H1 (cell line): ENCODE data around the gene PIM1. TPM values are rescaled to one million over a fixed set of nuclear protein-coding genes. Genes with fewer than 3 reads are reported as not detected.

Experiments
- CTCF ChIA-PET: fragments of 300-600 bp; sonication (Branson Sonifier 250); formaldehyde crosslinking; loops from one replicate; lab custom pipeline; 2021; ENCODE audit not compliant: partially characterized antibody; lab: Charles Lee
- POLR2A ChIA-PET: fragments of 300-600 bp; sonication (Branson Sonifier 250); formaldehyde crosslinking; loops from one replicate; lab custom pipeline; 2021; ENCODE audit warnings: inconsistent platforms; ENCODE audit not compliant: partially characterized antibody; lab: Charles Lee
- DNase-seq, 2 experiments: peaks; one replicate each; pipeline versions ENCODE4 v3.0.0 to v3.0.0-alpha.2; 2010 to 2022; ENCODE audit warnings: low spot score in 2 of 2, low read depth in 1 of 2, mixed read lengths in 1 of 2
- FAIRE-seq: peaks from 2 replicates; lab custom pipeline; 2011; peaks lifted over from hg19 to GRCh38; lab: Jason Lieb, UNC
- H2AFZ ChIP-seq: 2 replicates; pipeline ENCODE4 v1.8.1; 2012; ENCODE audit warnings: low read length, inconsistent platforms
- H2AK5ac ChIP-seq: 2 replicates; pipeline ENCODE4 v1.6.1; 2013; ENCODE audit warnings: low read depth, low read length
- H2BK120ac ChIP-seq: replicated peaks from 2 replicates; pipeline ENCODE3; 2013; ENCODE audit warnings: low read depth, low read length, inconsistent platforms
- H2BK12ac ChIP-seq: 2 replicates; pipeline ENCODE4 v1.6.1; 2013; ENCODE audit warnings: low read depth, low read length
- H2BK15ac ChIP-seq: 2 replicates; pipeline ENCODE4 v1.6.1; 2013; ENCODE audit warnings: low read length
- H2BK20ac ChIP-seq: 2 replicates; pipeline ENCODE4 v1.6.1; 2013; ENCODE audit warnings: low read length
- H2BK5ac ChIP-seq: 2 replicates; pipeline ENCODE4 v1.6.1; 2013; ENCODE audit warnings: low read depth, low read length
- H3K14ac ChIP-seq: 2 replicates; pipeline ENCODE4 v1.6.1; 2013; ENCODE audit warnings: inconsistent platforms; ENCODE audit not compliant: insufficient read length
- H3K18ac ChIP-seq: 2 replicates; pipeline ENCODE4 v1.6.1; 2013; ENCODE audit warnings: low read length; ENCODE audit errors: extremely low read depth
- H3K23ac ChIP-seq: 2 replicates; pipeline ENCODE4 v1.6.1; 2013; ENCODE audit warnings: inconsistent platforms; ENCODE audit not compliant: insufficient read length
- H3K23me2 ChIP-seq: 2 replicates; pipeline ENCODE4 v1.6.1; 2013; ENCODE audit warnings: low read depth, low read length
- H3K27ac ChIP-seq: 2 replicates; pipeline ENCODE4 v1.6.1; 2011; ENCODE audit warnings: low read depth, low read length, inconsistent platforms
- H3K27me3 ChIP-seq, 4 experiments: replicated peaks in 1 of 4; 1 replicate in 1 of 4; 2 replicates in 3 of 4; pipeline versions ENCODE4 v1.6.1 to v1.8.1; 2011 to 2013; ENCODE audit warnings: low read length in 3 of 4, mild to moderate bottlenecking in 3 of 4, inconsistent platforms in 2 of 4, mixed read lengths in 2 of 4, moderate library complexity in 1 of 4; ENCODE audit not compliant: control insufficient read depth in 3 of 4, insufficient read depth in 3 of 4; ENCODE audit errors: extremely low read depth in 1 of 4
- H3K36me3 ChIP-seq, 4 experiments: 2 replicates each; pipeline versions ENCODE4 v1.6.1 to v1.8.1; 2011 to 2013; ENCODE audit warnings: mild to moderate bottlenecking in 4 of 4, low read length in 3 of 4, moderate library complexity in 2 of 4, control low read depth in 1 of 4, inconsistent platforms in 1 of 4; ENCODE audit not compliant: insufficient read depth in 4 of 4, control insufficient read depth in 2 of 4
- H3K4ac ChIP-seq: replicated peaks from 2 replicates; pipeline ENCODE3; 2013; ENCODE audit warnings: low read length, low read depth, mixed read lengths, inconsistent platforms; ENCODE audit not compliant: insufficient read length
- H3K4me1 ChIP-seq, 4 experiments: replicated peaks in 1 of 4; 1 replicate in 1 of 4; 2 replicates in 3 of 4; pipeline versions ENCODE4 v1.6.1 to v1.8.1; 2011 to 2013; ENCODE audit warnings: low read length in 3 of 4, inconsistent platforms in 2 of 4, mixed read lengths in 1 of 4; ENCODE audit not compliant: insufficient read depth in 4 of 4, control insufficient read depth in 3 of 4
- H3K4me2 ChIP-seq, 2 experiments: 2 replicates each; pipeline versions ENCODE4 v1.6.1 to v1.8.1; 2011 to 2013; ENCODE audit warnings: low read depth in 2 of 2, low read length in 2 of 2, control low read depth in 1 of 2, inconsistent platforms in 1 of 2, mild to moderate bottlenecking in 1 of 2; ENCODE audit not compliant: insufficient read depth in 1 of 2
- H3K4me3 ChIP-seq, 4 experiments: fragments of 200-600, 300-600 bp in 1 of 4; sonication (generic), shearing (Covaris generic), sonication (Bioruptor Twin) in 1 of 4; 2 replicates each; pipeline versions ENCODE4 v1.5.1 to v1.8.1; 2011 to 2016; ENCODE audit warnings: low read length in 4 of 4, low read depth in 3 of 4, control low read depth in 2 of 4, inconsistent platforms in 2 of 4, mild to moderate bottlenecking in 2 of 4, mixed read lengths in 1 of 4, moderate library complexity in 1 of 4; ENCODE audit not compliant: insufficient read depth in 2 of 4; ENCODE audit errors: extremely low read depth in 1 of 4
- H3K56ac ChIP-seq: replicated peaks from 2 replicates; pipeline ENCODE3; 2013; ENCODE audit warnings: low read depth, mild to moderate bottlenecking, mixed read lengths, low read length, inconsistent platforms; ENCODE audit not compliant: insufficient read length
- H3K79me1 ChIP-seq: 2 replicates; pipeline ENCODE4 v1.6.1; 2013; ENCODE audit warnings: low read depth, low read length, control low read depth
- H3K79me2 ChIP-seq, 2 experiments: 2 replicates each; pipeline versions ENCODE4 v1.6.1 to v1.8.1; 2012 to 2013; ENCODE audit warnings: low read length in 2 of 2, mild to moderate bottlenecking in 2 of 2, inconsistent platforms in 1 of 2; ENCODE audit not compliant: insufficient read depth in 2 of 2, control insufficient read depth in 1 of 2
- H3K9ac ChIP-seq, 4 experiments: replicated peaks in 1 of 4; 1 replicate in 1 of 4; 2 replicates in 3 of 4; pipeline versions ENCODE4 v1.6.1 to v1.8.1; 2011 to 2013; ENCODE audit warnings: low read depth in 3 of 4, low read length in 3 of 4, control low read depth in 2 of 4, mild to moderate bottlenecking in 2 of 4, moderate library complexity in 2 of 4, inconsistent platforms in 1 of 4; ENCODE audit errors: extremely low read depth in 1 of 4
- H3K9me3 ChIP-seq, 2 experiments: 2 replicates each; pipeline versions ENCODE4 v1.6.1 to v1.8.1; 2012 to 2013; ENCODE audit warnings: mild to moderate bottlenecking in 2 of 2, moderate library complexity in 2 of 2, control low read depth in 1 of 2, inconsistent platforms in 1 of 2, low read depth in 1 of 2, low read length in 1 of 2, mixed read lengths in 1 of 2; ENCODE audit not compliant: insufficient read depth in 2 of 2
- H4K20me1 ChIP-seq, 2 experiments: replicated peaks in 1 of 2; 2 replicates each; pipeline versions ENCODE3 to v1.8.1; 2011 to 2013; ENCODE audit warnings: inconsistent platforms in 2 of 2, low read length in 2 of 2, mild to moderate bottlenecking in 1 of 2; ENCODE audit not compliant: insufficient read depth in 2 of 2, control insufficient read depth in 1 of 2
- H4K5ac ChIP-seq: 2 replicates; pipeline ENCODE4 v1.6.1; 2013; ENCODE audit warnings: low read length, low read depth, mixed read lengths, inconsistent platforms; ENCODE audit not compliant: insufficient read length
- H4K8ac ChIP-seq: 2 replicates; pipeline ENCODE4 v1.8.0; 2013; ENCODE audit warnings: mild to moderate bottlenecking, moderate library complexity, low read length, inconsistent platforms; ENCODE audit not compliant: insufficient read depth; ENCODE audit errors: extremely low read depth
- H4K91ac ChIP-seq: replicated peaks from 2 replicates; pipeline ENCODE3; 2013; ENCODE audit warnings: low read length, mixed read lengths, inconsistent platforms; ENCODE audit not compliant: insufficient read length
- ATF2 ChIP-seq: IDR thresholded peaks from 2 replicates; pipeline ENCODE4 v1.6.1; 2012; ENCODE audit warnings: low read length, inconsistent platforms
- CBX8 ChIP-seq: fragments of 300-800, 300-1000 bp; sonication (generic); IDR thresholded peaks from 2 replicates; pipeline ENCODE4 v1.7.1; 2016; ENCODE audit warnings: low read depth, low read length, borderline replicate concordance
- JUND ChIP-seq: IDR thresholded peaks from 2 replicates; pipeline ENCODE4 v1.6.1; 2011; ENCODE audit warnings: mild to moderate bottlenecking, improper control_type of control experiment, low read length
- POLR2AphosphoS5 ChIP-seq: IDR thresholded peaks from 2 replicates; pipeline ENCODE4 v1.6.1; 2011; ENCODE audit warnings: low read depth, low read length
- TCF12 ChIP-seq: IDR thresholded peaks from 2 replicates; pipeline ENCODE4 v1.6.1; 2011; ENCODE audit warnings: low read depth, mild to moderate bottlenecking, low read length
- WGBS, 2 experiments: shearing (Covaris generic) in 1 of 2; methylation state at CpG; one replicate each; pipeline versions ENCODE4 v1.1.6 to v1.1.7; 2013 to 2015; ENCODE audit warnings: low lambda C conversion rate in 2 of 2, mixed read lengths in 2 of 2, inconsistent platforms in 1 of 2, low coverage in 1 of 2, missing lambda C conversion rate in 1 of 2; ENCODE audit not compliant: insufficient replicate concordance in 2 of 2, insufficient coverage in 1 of 2, insufficient read length in 1 of 2; ENCODE audit errors: extremely low coverage in 1 of 2, missing lambda C conversion rate in 1 of 2; 5-methylcytosine and 5-hydroxymethylcytosine counted together
- polyA plus RNA-seq, 7 experiments: library from polyadenylated mRNA; depleted of rRNA in 3 of 7; stranded (reverse) in 5 of 7; unstranded in 2 of 7; fragments of >200 nt in 5 of 7; fragments of 200-250 nt in 2 of 7; gene quantifications; 1 replicate in 5 of 7; 2 replicates in 1 of 7; 4 replicates in 1 of 7; pipeline versions ENCODE4 v1.2.1 to v1.2.3, GENCODE V29; 2011 to 2013; ENCODE audit warnings: missing spikeins in 2 of 7, mixed read lengths in 2 of 7
- total RNA-seq: library from RNA; stranded (reverse); fragmentation: NEBNext Ultra II Directional; extraction: Animal tissue kit (Norgen Biotek cat#: 25700); gene quantifications from 2 replicates; pipeline ENCODE4 v1.2.1, GENCODE V29; 2021
- TF ChIP-seq, protein P1 (sequence below): IDR thresholded peaks from 2 replicates; pipeline ENCODE4 v1.6.1; 2012; ENCODE audit warnings: inconsistent platforms
- TF ChIP-seq, protein P2 (sequence below), 3 experiments: IDR thresholded peaks; 1 replicate in 2 of 3; 2 replicates in 1 of 3; pipeline versions ENCODE4 v1.5.1 to v1.6.1; 2011; ENCODE audit warnings: low read length in 3 of 3, mild to moderate bottlenecking in 3 of 3, inconsistent platforms in 2 of 3, low read depth in 1 of 3, moderate library complexity in 1 of 3; ENCODE audit not compliant: insufficient read depth in 1 of 3; ENCODE audit errors: control extremely low read depth in 1 of 3

Gene PIM1
- total and polyA plus RNA-seq, 2 of the 8 experiments (the other 6 are each of a cell fraction or from before 2014, with no cell fraction given): 25.5 to 94.9 TPM

DNA sequence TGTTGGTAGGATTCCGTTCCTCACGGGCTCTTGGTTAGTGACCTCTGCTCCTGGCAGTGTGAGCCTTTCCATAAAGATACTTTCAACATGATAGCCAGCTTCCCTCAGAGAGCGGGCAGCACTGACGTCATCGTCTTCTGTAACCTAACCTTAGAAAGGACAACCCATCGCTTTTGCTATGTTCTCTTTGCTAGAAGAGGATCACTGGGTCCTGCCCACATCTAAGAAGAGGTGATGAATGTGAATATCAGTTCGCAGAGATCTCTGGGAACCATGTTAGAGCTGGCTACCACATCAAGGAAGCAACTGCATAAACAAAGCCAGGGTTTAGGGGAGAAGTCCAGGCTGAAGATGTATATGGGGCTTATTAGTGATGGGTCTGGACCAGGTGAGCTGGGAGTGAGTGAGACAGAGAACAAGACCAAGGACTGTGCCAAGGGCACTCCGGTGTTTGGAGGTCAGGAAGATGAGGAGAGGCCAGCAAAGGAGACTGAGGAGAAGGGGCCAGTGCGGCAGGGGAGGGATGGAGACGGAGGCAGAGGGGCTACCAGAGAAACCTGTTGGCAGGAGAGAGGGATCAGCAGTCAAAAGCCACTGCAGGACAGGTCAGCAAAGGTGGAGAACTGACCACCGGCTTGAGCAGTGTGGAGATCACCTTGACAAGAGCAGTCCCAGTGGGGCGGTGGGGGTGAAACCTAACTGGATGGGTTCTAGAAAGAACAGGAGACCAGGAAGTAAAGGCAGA lies 39.7 kb downstream of the PIM1 start:
- Histone ChIP-seq H3K23me2 (no peaks in the 10 kb centered on the region), H3K9ac (no peak overlapping the region), H3K4me2 (no peak overlapping the region), H3K23ac (no peak overlapping the region), H2BK20ac (peak overlapping the region; percentile 73; the same call in 1 of the 2 replicates), H4K91ac (no peak overlapping the region), H3K18ac (no peak overlapping the region), H3K9me3 (no peaks in the 10 kb centered on the region), H3K4me1 (no peaks in the 10 kb centered on the region; a peak in 1 of 7 replicates), H3K27ac (no peak overlapping the region), H3K79me1 (no peaks in the 10 kb centered on the region), H3K4me3 (no peak overlapping the region), H3K36me3 (no peaks in the 10 kb centered on the region), H2BK15ac (peak overlapping the region; percentile 1; the same call in 1 of the 2 replicates), H2AK5ac (no peak overlapping the region), H2AFZ (no peak overlapping the region), H3K79me2 (no peaks in the 10 kb centered on the region), H4K5ac (no peak overlapping the region), H4K8ac (peak overlapping the region; percentile 26; the same call in 1 of the 2 replicates), H3K4ac (no peak overlapping the region), H3K56ac (no peak overlapping the region), H2BK120ac (no peak overlapping the region), H4K20me1 (peaks cover 0 to 2% of the 10 kb centered on the region in 2 experiments), H3K27me3 (no peaks in the 10 kb centered on the region), H2BK12ac (0 out of 2 replicates have a peak overlapping the region, but pooled peaks have one; percentile 6), H3K14ac (no peak overlapping the region), H2BK5ac (no peak overlapping the region)
- WGBS, 2 experiments: 92% methylated on average over 12 of the region's 12 CpGs; no CpG with 5 or more reads in 1 of the 2 experiments
- FAIRE-seq (no peak), DNase-seq (no peak)
- POLR2A ChIA-PET: interaction anchor here (0.7 to 2.2 kb wide), 6 partner anchors 12 to 162 kb away, joined by 3 to 6 read pairs (median 4); no protein-coding TSS in a partner anchor
- CTCF ChIA-PET: interaction anchor here (0.6 to 34.9 kb wide), 63 partner anchors 8 to 478 kb away, joined by 3 to 866 read pairs (median 4); partner anchors contain the start of genes C6orf89 and PIM1
- TF ChIP-seq JUND (no peak), CBX8 (no peak), ATF2 (no peak), TCF12 (no peak), POLR2AphosphoS5 (no peak)
- TF ChIP-seq, protein P1, sequence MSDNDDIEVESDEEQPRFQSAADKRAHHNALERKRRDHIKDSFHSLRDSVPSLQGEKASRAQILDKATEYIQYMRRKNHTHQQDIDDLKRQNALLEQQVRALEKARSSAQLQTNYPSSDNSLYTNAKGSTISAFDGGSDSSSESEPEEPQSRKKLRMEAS: no peak
- TF ChIP-seq, protein P2, sequence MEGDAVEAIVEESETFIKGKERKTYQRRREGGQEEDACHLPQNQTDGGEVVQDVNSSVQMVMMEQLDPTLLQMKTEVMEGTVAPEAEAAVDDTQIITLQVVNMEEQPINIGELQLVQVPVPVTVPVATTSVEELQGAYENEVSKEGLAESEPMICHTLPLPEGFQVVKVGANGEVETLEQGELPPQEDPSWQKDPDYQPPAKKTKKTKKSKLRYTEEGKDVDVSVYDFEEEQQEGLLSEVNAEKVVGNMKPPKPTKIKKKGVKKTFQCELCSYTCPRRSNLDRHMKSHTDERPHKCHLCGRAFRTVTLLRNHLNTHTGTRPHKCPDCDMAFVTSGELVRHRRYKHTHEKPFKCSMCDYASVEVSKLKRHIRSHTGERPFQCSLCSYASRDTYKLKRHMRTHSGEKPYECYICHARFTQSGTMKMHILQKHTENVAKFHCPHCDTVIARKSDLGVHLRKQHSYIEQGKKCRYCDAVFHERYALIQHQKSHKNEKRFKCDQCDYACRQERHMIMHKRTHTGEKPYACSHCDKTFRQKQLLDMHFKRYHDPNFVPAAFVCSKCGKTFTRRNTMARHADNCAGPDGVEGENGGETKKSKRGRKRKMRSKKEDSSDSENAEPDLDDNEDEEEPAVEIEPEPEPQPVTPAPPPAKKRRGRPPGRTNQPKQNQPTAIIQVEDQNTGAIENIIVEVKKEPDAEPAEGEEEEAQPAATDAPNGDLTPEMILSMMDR (IDR thresholded peaks at IDR 0.05; ENCODE audit: control extremely low read depth in 1 of 3, insufficient read depth in 1 of 3, low read depth in 1 of 3, low read length in 3 of 3): no peak
